ENCODE data around the gene IER5. TPM values are rescaled to one million over a fixed set of nuclear protein-coding genes. Genes with fewer than 3 reads are reported as not detected.

Gene IER5
- total and polyA plus RNA-seq, 3 experiments from 2014 or later, result 29.0 to 57.2 (median 52.3) TPM

DNA sequence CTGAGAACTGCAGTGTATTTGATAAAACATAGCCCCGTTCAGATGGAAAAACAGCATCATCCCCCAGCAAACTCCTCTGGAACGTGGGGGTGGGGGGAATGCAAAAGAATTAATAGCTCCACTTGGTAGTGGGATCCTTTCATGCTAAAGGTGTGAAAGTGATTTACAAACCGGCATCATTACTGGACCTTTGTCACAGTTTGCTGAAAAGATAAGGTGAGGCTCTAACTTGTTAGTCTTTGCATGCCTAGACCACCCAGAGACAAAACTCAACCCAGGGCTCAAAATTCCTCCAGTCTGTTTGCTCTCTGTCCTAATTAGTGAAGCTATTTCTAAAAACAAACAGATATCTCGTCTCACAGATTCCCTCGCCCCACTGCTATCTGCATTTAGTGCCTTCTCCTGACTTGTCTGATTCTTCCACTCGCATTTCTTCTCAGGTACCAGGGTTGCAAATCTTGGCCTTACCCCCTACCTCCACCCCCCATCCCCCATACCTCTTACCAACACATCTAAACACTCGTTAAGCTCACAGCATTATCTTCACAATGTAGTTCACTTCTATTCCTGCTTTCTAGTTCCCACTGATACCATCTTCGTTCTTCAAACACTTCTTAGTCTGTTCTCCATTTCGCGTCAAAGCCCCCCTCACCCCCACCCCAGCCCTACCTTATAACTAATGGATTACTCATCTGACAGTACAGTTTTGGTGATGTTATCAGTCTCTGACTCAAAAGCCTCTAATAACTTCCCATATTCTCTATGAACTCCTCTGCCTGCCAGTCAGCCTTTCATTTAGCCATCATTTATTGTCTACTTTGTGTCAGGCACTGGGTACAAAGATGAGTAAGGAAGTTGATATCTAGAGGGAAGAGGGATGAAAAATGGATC lies 11.8 kb downstream of the IER5 start:
- Histone ChIP-seq H3K4me1 (ENCODE audit: insufficient read depth, low read length) (peaks cover 36% of the 10 kb centered on the region), H3K27me3 (ENCODE audit: insufficient read depth, low read length, poor library complexity, severe bottlenecking) (no peaks in the 10 kb centered on the region), H3K27ac (ENCODE audit: low read depth, low read length) (no peak overlapping the region), H3K4me3 (ENCODE audit: low read length) (no peak overlapping the region), H3K9me3 (ENCODE audit: low read length) (no peaks in the 10 kb centered on the region), H3K36me3 (ENCODE audit: insufficient read depth, low read length) (no peaks in the 10 kb centered on the region)
- peaks cover 0 to 3% (median under 1%) of the 10 kb centered on the region in 3 donors for H3K36me3 Mint-ChIP-seq
- ChIA-PET POLR2A (interaction anchor here (0.8 to 1.4 kb wide), 3 partner anchors 10 to 38 kb away, joined by 4 to 16 read pairs (median 5); partner anchors contain the start of gene IER5), CTCF (no interaction called here)
- peak overlapping the region in 1 of 7 donors; percentile 67 for H3K4me3 Mint-ChIP-seq
- DNase-seq, result no peak
- H3K27me3 Mint-ChIP-seq, result no peaks in the 10 kb centered on the region
- peaks cover 31 to 55% (median 44%) of the 10 kb centered on the region in 3 donors for H3K4me1 Mint-ChIP-seq
- H3K9me3 Mint-ChIP-seq, result no peaks in the 10 kb centered on the region
- peak overlapping the region in 7 of 8 donors; percentile 1 to 67 (median 56) for H3K27ac Mint-ChIP-seq

DNA sequence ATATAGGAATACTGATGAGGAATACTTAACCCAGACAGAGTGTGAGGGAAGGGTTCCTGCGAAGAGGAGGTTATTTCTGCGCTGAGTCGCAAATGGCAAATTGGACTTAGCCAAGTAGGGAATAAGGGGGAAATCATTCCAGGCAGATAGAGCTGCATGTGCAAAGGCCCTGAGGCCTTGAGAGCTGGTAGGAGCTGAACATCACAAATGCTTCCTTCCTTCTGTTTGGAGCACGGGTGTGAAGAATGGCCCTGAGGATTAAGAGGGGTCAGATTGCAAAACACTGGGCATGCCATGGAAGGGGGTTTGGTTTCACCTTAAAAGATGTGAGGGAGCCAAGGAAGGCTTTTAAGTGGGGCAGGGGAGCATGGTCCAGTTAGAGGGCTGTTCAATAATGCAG lies 12.4 kb downstream of the IER5 start:
- no peaks in the 10 kb centered on the region for H3K36me3 ChIP-seq (ENCODE audit: insufficient read depth, low read length)
- no peaks in the 10 kb centered on the region for H3K9me3 ChIP-seq (ENCODE audit: low read length)
- Mint-ChIP-seq H3K4me1 (peaks cover 33 to 59% (median 47%) of the 10 kb centered on the region in 3 donors), H3K36me3 (peaks cover 0 to 5% (median 0%) of the 10 kb centered on the region in 3 donors), H3K27me3 (peaks cover 0 to 2% of the 10 kb centered on the region in 2 donors), H3K4me3 (peak overlapping the region in 1 of 7 donors; percentile 67), H3K27ac (peak overlapping the region in 4 of 8 donors; percentile 9 to 83 (median 44)), H3K9me3 (no peaks in the 10 kb centered on the region)
- ChIA-PET POLR2A (interaction anchor here (1.4 kb wide), 1 partner anchor 10 kb away, joined by 4 read pairs; no protein-coding TSS in a partner anchor), CTCF (no interaction called here)
- peak overlapping the region; percentile 56 for H3K27ac ChIP-seq (ENCODE audit: low read depth, low read length)
- peaks cover 41% of the 10 kb centered on the region for H3K4me1 ChIP-seq (ENCODE audit: insufficient read depth, low read length)
- no peaks in the 10 kb centered on the region for H3K27me3 ChIP-seq (ENCODE audit: insufficient read depth, low read length, poor library complexity, severe bottlenecking)
- no peak overlapping the region for H3K4me3 ChIP-seq (ENCODE audit: low read length)
- DNase-seq, result no peak

DNA sequence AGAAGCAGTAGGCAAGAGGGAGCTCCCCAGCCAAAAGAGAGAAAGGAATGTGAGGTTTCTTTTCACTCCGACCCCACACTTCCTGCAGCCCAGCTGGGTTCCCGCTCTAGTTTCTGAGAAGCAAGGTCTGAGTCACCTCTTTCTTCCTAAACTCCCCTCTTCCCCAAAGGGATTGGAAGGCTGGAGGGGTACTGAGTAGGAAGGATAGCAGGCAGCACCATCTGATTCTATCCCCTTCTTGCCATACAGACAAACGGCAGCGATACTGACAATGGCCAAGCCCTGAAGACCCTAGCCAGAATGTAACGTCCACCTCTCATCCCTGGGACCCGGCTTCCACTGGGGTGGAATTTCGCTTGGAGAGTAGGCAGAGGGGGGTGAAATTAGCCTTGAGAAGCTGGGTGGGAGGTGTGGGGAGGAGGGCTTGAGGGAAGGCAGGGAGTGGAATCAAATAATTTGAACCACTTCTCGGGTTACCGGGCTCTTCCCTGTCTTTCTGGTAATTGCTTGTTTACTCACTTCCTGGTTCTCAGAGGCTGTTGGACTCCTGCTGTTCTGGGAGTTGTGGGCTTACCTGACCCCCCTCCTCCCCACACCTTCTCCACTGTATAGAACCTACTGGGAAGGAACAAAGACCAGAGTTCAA lies 13.2 kb downstream of the IER5 start:
- H3K4me3 ChIP-seq (ENCODE audit: low read length), result no peak overlapping the region
- peaks cover 46% of the 10 kb centered on the region for H3K4me1 ChIP-seq (ENCODE audit: insufficient read depth, low read length)
- Mint-ChIP-seq H3K27me3 (peaks cover 0 to 4% of the 10 kb centered on the region in 2 donors), H3K9me3 (no peaks in the 10 kb centered on the region), H3K27ac (peak overlapping the region in 4 of 8 donors; percentile 7 to 93 (median 68)), H3K36me3 (peaks cover 0 to 5% (median 0%) of the 10 kb centered on the region in 3 donors), H3K4me3 (peak overlapping the region in 1 of 7 donors; percentile 67), H3K4me1 (peaks cover 37 to 63% (median 53%) of the 10 kb centered on the region in 3 donors)
- DNase-seq, result no peak
- no peaks in the 10 kb centered on the region for H3K27me3 ChIP-seq (ENCODE audit: insufficient read depth, low read length, poor library complexity, severe bottlenecking)
- H3K27ac ChIP-seq (ENCODE audit: low read depth, low read length), result peak overlapping the region; percentile 56
- ChIA-PET CTCF (interaction anchor here (1.0 kb wide), 1 partner anchor 11 kb away, joined by 4 read pairs; no protein-coding TSS in a partner anchor), POLR2A (interaction anchor here (1.4 kb wide), 1 partner anchor 11 kb away, joined by 4 read pairs; no protein-coding TSS in a partner anchor)
- H3K9me3 ChIP-seq (ENCODE audit: low read length), result no peaks in the 10 kb centered on the region
- H3K36me3 ChIP-seq (ENCODE audit: insufficient read depth, low read length), result no peaks in the 10 kb centered on the region

DNA sequence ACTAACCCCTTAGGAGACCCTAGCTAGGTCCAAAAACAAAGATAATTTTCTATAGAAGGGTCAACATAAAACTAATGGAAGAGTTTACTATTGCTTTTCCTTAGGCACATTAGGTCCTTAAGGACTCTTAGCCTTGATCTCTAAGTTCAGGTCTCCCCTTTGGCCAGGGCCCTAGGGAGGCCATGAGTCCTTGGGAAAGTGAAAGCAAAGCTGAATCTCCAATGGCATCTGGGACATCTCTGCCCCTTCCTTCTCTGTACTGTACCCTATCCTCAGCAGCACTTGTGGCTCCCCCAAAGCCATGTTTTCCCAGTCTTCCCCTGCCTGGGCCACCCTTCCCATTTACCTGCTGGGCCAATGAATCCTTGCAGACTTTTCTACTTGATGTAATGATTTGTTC lies 14.3 kb downstream of the IER5 start:
- no peak overlapping the region for H3K27ac ChIP-seq (ENCODE audit: low read depth, low read length)
- Mint-ChIP-seq H3K9me3 (no peaks in the 10 kb centered on the region), H3K4me1 (peaks cover 37 to 63% (median 57%) of the 10 kb centered on the region in 3 donors), H3K36me3 (peaks cover 0 to 5% (median 0%) of the 10 kb centered on the region in 3 donors), H3K27me3 (peaks cover 0 to 4% of the 10 kb centered on the region in 2 donors), H3K27ac (peak overlapping the region in 7 of 8 donors; percentile 15 to 96 (median 77)), H3K4me3 (peak overlapping the region in 2 of 7 donors; percentile 3 to 80)
- peaks cover 50% of the 10 kb centered on the region for H3K4me1 ChIP-seq (ENCODE audit: insufficient read depth, low read length)
- no peaks in the 10 kb centered on the region for H3K36me3 ChIP-seq (ENCODE audit: insufficient read depth, low read length)
- ChIA-PET POLR2A (interaction anchor here (5.4 kb wide), 1 partner anchor 13 kb away, joined by 111 read pairs; the partner anchor contains the start of gene IER5), CTCF (interaction anchor here (1.0 to 3.2 kb wide), 3 partner anchors 12 to 39 kb away, joined by 4 to 20 read pairs (median 11); no protein-coding TSS in a partner anchor)
- no peak overlapping the region for H3K4me3 ChIP-seq (ENCODE audit: low read length)
- DNase-seq, result no peak
- no peaks in the 10 kb centered on the region for H3K9me3 ChIP-seq (ENCODE audit: low read length)
- H3K27me3 ChIP-seq (ENCODE audit: insufficient read depth, low read length, poor library complexity, severe bottlenecking), result no peaks in the 10 kb centered on the region

DNA sequence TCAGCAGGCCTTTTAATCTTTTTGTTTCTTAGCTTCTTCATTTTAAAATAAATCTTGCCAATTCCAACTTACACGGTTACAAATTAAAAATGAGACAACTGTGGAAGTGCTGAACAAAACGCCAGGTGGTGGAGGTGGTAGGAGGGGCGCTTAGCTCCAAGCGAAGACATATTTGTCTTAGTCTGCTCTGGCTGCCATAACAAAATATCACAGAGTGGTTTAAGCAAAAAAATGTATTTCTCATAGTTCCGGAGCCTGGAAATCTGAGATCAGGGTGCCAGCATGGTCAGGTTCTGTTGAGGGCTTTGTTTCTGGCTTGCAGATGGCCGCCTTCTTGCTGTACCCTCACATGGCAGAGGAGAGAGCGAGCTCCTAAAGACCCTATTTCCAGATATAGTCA lies 14.9 kb downstream of the IER5 start:
- H3K27me3 Mint-ChIP-seq, result peaks cover 0 to 4% of the 10 kb centered on the region in 2 donors
- H3K4me3 Mint-ChIP-seq, result peak overlapping the region in 2 of 7 donors; percentile 51 to 80
- Histone ChIP-seq H3K9me3 (ENCODE audit: low read length) (no peaks in the 10 kb centered on the region), H3K4me1 (ENCODE audit: insufficient read depth, low read length) (peaks cover 50% of the 10 kb centered on the region), H3K27ac (ENCODE audit: low read depth, low read length) (no peak overlapping the region), H3K27me3 (ENCODE audit: insufficient read depth, low read length, poor library complexity, severe bottlenecking) (no peaks in the 10 kb centered on the region), H3K4me3 (ENCODE audit: low read length) (no peak overlapping the region), H3K36me3 (ENCODE audit: insufficient read depth, low read length) (no peaks in the 10 kb centered on the region)
- no peaks in the 10 kb centered on the region for H3K9me3 Mint-ChIP-seq
- ChIA-PET CTCF (interaction anchor here (2.0 to 4.1 kb wide), 4 partner anchors 14 to 65 kb away, joined by 11 to 39 read pairs (median 16); partner anchors contain the start of gene IER5), POLR2A (interaction anchor here (5.4 kb wide), 1 partner anchor 13 kb away, joined by 111 read pairs; the partner anchor contains the start of gene IER5)
- H3K27ac Mint-ChIP-seq, result peak overlapping the region; percentile 15 to 96 (median 88)
- peaks cover 0 to 5% (median 0%) of the 10 kb centered on the region in 3 donors for H3K36me3 Mint-ChIP-seq
- DNase-seq, result peak in 1 of 5 donors; percentile 38
- H3K4me1 Mint-ChIP-seq, result peaks cover 37 to 63% (median 57%) of the 10 kb centered on the region in 3 donors

DNA sequence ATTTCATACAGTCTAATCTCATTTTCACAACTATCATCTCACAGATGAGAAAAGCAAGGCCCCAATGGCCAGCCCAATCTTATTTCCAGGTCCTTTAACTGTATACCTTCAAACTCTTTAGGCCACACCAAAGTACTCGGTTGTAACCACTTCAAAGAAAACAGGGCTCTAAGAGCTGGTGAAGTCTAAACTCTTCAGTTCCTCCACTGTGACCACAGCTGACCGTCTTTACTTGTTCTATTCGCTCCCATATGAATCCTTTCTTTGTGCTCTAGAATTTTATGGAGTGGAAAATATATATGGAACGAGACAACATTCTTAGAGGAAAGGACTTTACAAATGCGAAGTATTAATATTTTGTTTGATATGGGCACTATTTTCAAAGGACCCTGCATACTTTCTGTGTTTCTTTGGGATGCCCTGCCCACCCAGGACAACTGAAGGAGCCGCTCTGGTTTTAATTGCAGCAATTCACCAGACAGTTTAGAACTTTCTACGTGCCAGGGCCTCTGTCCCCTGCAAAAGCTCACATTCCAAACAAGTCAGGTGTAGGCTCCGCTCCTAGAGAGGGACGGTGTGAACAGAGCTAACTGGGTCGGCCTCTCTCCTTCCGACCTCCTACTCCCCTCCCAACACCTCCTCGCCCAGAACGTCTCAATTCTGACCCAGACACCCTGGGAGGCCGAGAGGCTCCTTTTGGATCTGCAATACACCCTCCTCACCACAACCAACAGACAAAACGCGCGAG lies 15.7 kb downstream of the IER5 start:
- CTCF ChIA-PET, result interaction anchor here (0.9 to 4.1 kb wide), 14 partner anchors 7 to 602 kb away, joined by 3 to 39 read pairs (median 4); partner anchors contain the start of gene IER5
- Mint-ChIP-seq H3K4me3 (peak overlapping the region; percentile 80 to 92 (median 85)), H3K9me3 (no peaks in the 10 kb centered on the region), H3K27ac (peak overlapping the region; percentile 84 to 96 (median 93)), H3K27me3 (peaks cover 0 to 4% of the 10 kb centered on the region in 2 donors), H3K36me3 (peaks cover 0 to 5% (median 0%) of the 10 kb centered on the region in 3 donors), H3K4me1 (peaks cover 36 to 57% (median 52%) of the 10 kb centered on the region in 3 donors)
- POLR2A ChIA-PET, result interaction anchor here (0.5 to 5.4 kb wide), 10 partner anchors 8 to 833 kb away, joined by 3 to 111 read pairs (median 6); partner anchors contain the start of genes IER5 and STX6
- Histone ChIP-seq H3K4me3 (ENCODE audit: low read length) (peak overlapping the region; percentile 52), H3K27ac (ENCODE audit: low read depth, low read length) (peak overlapping the region; percentile 82), H3K27me3 (ENCODE audit: insufficient read depth, low read length, poor library complexity, severe bottlenecking) (no peaks in the 10 kb centered on the region), H3K36me3 (ENCODE audit: insufficient read depth, low read length) (no peaks in the 10 kb centered on the region), H3K4me1 (ENCODE audit: insufficient read depth, low read length) (peaks cover 48% of the 10 kb centered on the region), H3K9me3 (ENCODE audit: low read length) (no peaks in the 10 kb centered on the region)
- DNase-seq, result peak in 2 of 5 donors; percentile 13 to 40

GRCh38 chr1:181104790-181105133 lies 16.3 kb downstream of the IER5 start:
- peak overlapping the region; percentile 82 for H3K27ac ChIP-seq (ENCODE audit: low read depth, low read length)
- H3K4me1 Mint-ChIP-seq, result peaks cover 30 to 52% (median 47%) of the 10 kb centered on the region in 3 donors
- POLR2A ChIA-PET, result interaction anchor here (0.5 to 5.4 kb wide), 12 partner anchors 8 to 832 kb away, joined by 3 to 111 read pairs (median 6); partner anchors contain the start of genes IER5 and STX6

More at GRCh38 chr1:181104790-181105133, 16.3 kb downstream of the IER5 start:
- H3K36me3 Mint-ChIP-seq, result peaks cover 0 to 5% (median 0%) of the 10 kb centered on the region in 3 donors
- peaks cover 4% of the 10 kb centered on the region in 2 donors for H3K27me3 Mint-ChIP-seq
- CTCF ChIA-PET, result interaction anchor here (0.9 to 4.1 kb wide), 19 partner anchors 8 to 603 kb away, joined by 3 to 39 read pairs (median 5); partner anchors contain the start of gene IER5
- Histone ChIP-seq H3K4me1 (ENCODE audit: insufficient read depth, low read length) (peaks cover 43% of the 10 kb centered on the region), H3K27me3 (ENCODE audit: insufficient read depth, low read length, poor library complexity, severe bottlenecking) (no peaks in the 10 kb centered on the region), H3K9me3 (ENCODE audit: low read length) (no peaks in the 10 kb centered on the region), H3K4me3 (ENCODE audit: low read length) (peak overlapping the region; percentile 52), H3K36me3 (ENCODE audit: insufficient read depth, low read length) (no peaks in the 10 kb centered on the region)
- DNase-seq, result peak in 4 of 5 donors; percentile 31 to 73 (median 56)
- peak overlapping the region; percentile 80 to 92 (median 85) for H3K4me3 Mint-ChIP-seq
- H3K9me3 Mint-ChIP-seq, result no peaks in the 10 kb centered on the region
- H3K27ac Mint-ChIP-seq, result peak overlapping the region; percentile 84 to 96 (median 93)
